GM12801 (cell line): ENCODE results near the gene SH3RF3.

Source experiments
- CTCF ChIP-seq: IDR thresholded peaks from one replicate; pipeline ENCODE4 v1.5.1; 2011; ENCODE audit warnings: control low read depth; ENCODE audit not compliant: insufficient read length; ENCODE audit errors: extremely low read depth

Gene SH3RF3

GRCh38 chr2:109154226-109154625, 25.2 kb downstream of the SH3RF3 start:
- TF ChIP-seq CTCF: no peak

GRCh38 chr2:109155553-109156451, 26.8 kb downstream of the SH3RF3 start:
- TF ChIP-seq CTCF: no peak

GRCh38 chr2:109157563-109158105, 28.6 kb downstream of the SH3RF3 start:
- no peak for TF ChIP-seq CTCF

- TF ChIP-seq CTCF: no peak
Observed at GRCh38 chr2:109158237-109158636, 29.2 kb downstream of the SH3RF3 start.

- TF ChIP-seq CTCF: no peak
Observed at GRCh38 chr2:109159096-109159495, 30.1 kb downstream of the SH3RF3 start.

GRCh38 chr2:109160714-109161440, 31.9 kb downstream of the SH3RF3 start:
- no peak for TF ChIP-seq CTCF

- no peak for TF ChIP-seq CTCF
Observed at GRCh38 chr2:109162999-109163398, 34.0 kb downstream of the SH3RF3 start.
